Stimulated activated CD8-positive, alpha-beta memory T cell treated with anti-CD3 and anti-CD28 coated beads, Interleukin-4, amount 100 ng/mL, for 4 hours (primary cell): ENCODE measurements around the gene RASSF5.
"Not testable (repeated sequence)": the region's sequence is repeated elsewhere in the genome, so short reads cannot be mapped to it uniquely, and the experiment has no call there.

Experiments
- DNase-seq, 2 donors: peaks; one replicate each; pipeline ENCODE4 v3.0.0-alpha.2; 2020; ENCODE audit warnings: low read depth in 2 of 2, low spot score in 1 of 2

The RASSF5 gene

DNA sequence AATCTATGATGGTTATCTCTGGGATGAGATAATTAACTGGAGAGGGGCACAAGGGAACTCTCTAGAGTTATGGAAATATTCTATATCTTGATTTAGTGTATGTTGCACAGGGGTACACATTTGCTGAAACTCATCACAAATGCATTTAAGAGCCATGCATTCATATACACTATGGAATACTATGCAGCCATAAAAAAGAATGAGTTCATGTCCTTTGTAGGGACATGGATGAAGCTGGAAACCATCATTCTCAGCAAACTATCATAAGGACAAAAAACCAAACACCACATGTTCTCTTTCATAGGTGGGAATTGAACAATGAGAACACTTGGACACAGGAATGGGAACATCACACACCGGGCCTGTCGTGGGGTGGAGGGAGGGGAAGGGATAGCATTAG, 119.1 kb downstream of the RASSF5 start:
- not testable (repeated sequence) for DNase-seq

DNA sequence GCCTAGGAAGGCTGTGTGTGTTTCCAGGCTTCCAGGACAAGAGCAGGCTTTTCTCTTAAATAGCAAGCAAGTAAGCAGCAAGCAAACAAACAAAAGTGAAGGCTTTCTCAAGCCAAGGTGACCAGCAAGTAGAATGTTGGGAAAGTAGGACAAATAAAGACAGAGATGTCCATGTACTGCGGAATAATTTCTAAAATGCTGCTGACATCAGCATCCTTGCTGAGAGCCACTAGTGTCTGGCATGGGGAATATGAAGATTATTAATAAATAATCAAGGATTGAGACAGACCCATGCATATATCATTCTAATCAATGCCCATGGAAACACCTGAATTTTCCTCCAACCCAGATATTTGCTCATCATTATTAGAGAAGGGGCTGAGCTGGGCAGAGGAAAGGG, 121.6 kb downstream of the RASSF5 start:
- DNase-seq, result no peak

GRCh38 chr1:206631085-206631509, 123.8 kb downstream of the RASSF5 start:
- no peak for DNase-seq

DNA sequence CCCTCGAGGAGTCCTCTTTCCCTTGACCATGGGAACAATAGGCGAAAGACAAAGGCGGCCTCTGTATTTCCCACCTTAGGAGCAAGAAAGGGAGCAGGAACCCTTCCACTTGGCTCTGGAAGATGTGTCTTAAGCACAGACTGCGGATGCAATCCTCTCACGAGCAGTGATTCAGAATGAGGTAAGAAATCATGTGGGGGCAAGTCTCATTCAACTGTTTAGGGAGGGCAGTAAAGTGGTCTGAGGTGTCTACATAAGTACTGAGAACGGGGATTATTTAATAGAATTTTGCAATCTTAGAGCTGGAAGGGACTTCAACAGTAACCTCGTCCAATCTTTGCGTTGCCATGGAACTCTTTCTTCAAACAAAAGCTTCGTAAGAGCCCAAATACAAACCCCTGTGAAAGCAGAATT, 126.4 kb downstream of the RASSF5 start:
- no peak for DNase-seq

DNA sequence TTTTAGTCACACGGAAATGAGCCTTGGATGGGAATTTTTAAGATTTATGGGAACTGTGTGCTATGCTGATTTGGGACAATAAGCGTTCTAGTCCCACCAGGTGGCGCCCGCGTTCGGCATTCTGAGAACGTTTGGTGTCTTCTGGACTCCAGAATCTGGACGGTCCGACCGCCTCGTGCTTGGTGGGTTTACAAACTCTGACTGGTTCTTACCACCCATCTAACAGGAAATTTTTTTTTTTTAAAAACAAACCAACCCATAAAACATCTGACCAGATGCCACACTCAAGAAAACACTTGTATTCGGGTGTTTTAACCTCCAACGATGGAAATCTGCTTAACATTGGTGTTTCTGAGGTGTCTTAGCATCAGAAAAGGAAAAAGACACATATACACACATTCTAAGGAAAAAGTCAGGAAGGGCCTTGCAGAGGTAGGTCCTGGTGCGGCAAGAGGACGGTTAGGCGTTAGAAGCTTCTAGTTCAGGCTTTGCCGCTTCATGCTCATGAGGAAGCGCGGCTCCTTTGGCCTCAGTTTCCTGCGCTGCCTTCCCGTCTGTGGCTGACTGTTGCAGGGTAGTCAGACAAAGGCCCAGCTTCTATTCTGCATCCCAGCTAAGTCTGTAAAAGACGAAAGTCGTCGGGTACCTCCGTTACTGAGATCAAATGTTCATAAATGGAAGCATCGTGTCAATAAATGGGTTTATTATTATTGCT, 127.2 kb downstream of the RASSF5 start:
- peak; percentile 46 to 59 for DNase-seq

GRCh38 chr1:206635080-206635977, 128.0 kb downstream of the RASSF5 start, which contains the start of gene DYRK3:
Gene DYRK3, plus strand, starts transcription at chr1:206635536. Its CDS starts 168 bp downstream, at chr1:206635704.
- DNase-seq, result peak; percentile 73 to 83

DNA sequence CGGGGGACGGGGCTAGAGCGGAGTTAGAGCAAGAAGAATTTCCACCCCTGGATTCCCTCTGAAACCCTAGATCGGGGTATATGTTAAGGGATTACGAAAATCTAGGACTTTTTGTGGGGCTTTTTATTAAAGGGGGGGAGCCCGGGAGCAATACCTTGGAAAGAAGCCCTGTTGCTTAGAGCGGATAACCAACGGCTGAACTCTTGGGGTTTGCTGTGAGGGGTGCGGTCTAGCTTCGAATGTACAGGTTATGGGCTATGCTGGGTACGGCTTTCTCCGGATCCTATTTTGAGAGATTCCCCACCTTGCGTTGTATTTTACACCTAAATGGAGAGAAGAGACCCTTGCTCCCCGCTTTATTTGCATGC, 128.6 kb downstream of the RASSF5 start:
- DNase-seq, result no peak

DNA sequence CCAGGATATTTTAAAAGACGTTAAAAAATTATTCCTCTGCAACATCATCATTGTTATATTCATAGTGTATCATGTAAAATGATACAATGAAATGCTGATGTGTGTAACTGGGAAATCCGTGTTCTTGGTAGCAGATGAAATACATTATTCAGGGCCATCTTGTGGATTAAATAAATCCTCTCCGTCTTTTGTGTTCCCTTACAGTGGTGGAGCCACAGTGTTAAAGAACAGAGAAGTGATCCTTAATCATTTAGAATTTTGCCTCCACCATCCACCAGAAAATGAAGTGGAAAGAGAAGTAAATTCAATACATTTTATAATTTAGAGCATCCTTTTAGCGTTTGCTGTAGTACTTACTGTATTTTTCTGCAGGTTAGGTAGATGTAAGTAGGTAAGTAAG, 129.3 kb downstream of the RASSF5 start:
- no peak for DNase-seq

- DNase-seq, result no peak
Observed at GRCh38 chr1:206637605-206638004, 130.3 kb downstream of the RASSF5 start.
